22Rv1 (cell line): Measurements from ENCODE around the gene C1orf94.

Source experiments
- H3K27ac ChIP-seq: fragments of 450-650 bp; 2 replicates; pipeline ENCODE4 v1.5.1; 2017
- CTCF ChIP-seq: fragments of 450-650 bp; IDR thresholded peaks from 2 replicates; pipeline ENCODE4 v1.5.1; 2017; ENCODE audit warnings: mild to moderate bottlenecking
- ZFX ChIP-seq: fragments of 450-650 bp; IDR thresholded peaks from 2 replicates; pipeline ENCODE4 v1.6.1; 2017; ENCODE audit warnings: antibody characterized with exemption, borderline replicate concordance

C1orf94 gene

GRCh38 chr1:34176830-34177603 lies at the start of gene C1orf94:
TSS of gene C1orf94 (plus strand) at chr1:34176907. CDS start at chr1:34177790, 883 bp downstream.
- TF ChIP-seq ZFX: no peak
- no peak within 1 kb of the TSS for H3K27ac ChIP-seq

- TF ChIP-seq CTCF: no peak
- no peak for TF ChIP-seq ZFX
- no peak overlapping the region for H3K27ac ChIP-seq
These were observed 49.4 kb upstream of the C1orf94 start for GRCh38 chr1:34127006-34128000.

GRCh38 chr1:34128186-34128889 lies 48.4 kb upstream of the C1orf94 start:
- TF ChIP-seq CTCF (no peak), ZFX (no peak)
- H3K27ac ChIP-seq: no peak overlapping the region

- no peak for TF ChIP-seq ZFX
- no peak for TF ChIP-seq CTCF
- H3K27ac ChIP-seq: no peak overlapping the region
These were observed 47.1 kb upstream of the C1orf94 start for GRCh38 chr1:34129630-34130029.

- no peak for TF ChIP-seq CTCF
- TF ChIP-seq ZFX: no peak
- no peak overlapping the region for H3K27ac ChIP-seq
These were observed 46.4 kb upstream of the C1orf94 start for GRCh38 chr1:34130306-34130705.

- TF ChIP-seq CTCF (no peak), ZFX (no peak)
- no peak overlapping the region for H3K27ac ChIP-seq
These were observed 45.1 kb upstream of the C1orf94 start for GRCh38 chr1:34131396-34132160.

- TF ChIP-seq ZFX (no peak), CTCF (no peak)
- no peak overlapping the region for H3K27ac ChIP-seq
These were observed 44.6 kb upstream of the C1orf94 start for GRCh38 chr1:34132161-34132420.
